Esophagus squamous epithelium (tissue), 4 donors: ENCODE results near the gene C17orf67.

Experiments
- POLR2A ChIP-seq, 4 donors: fragments of 450-650 bp; IDR thresholded peaks; one replicate each; pipeline ENCODE4 v1.6.1; 2017; ENCODE audit warnings: antibody characterized with exemption in 4 of 4, mild to moderate bottlenecking in 4 of 4, moderate library complexity in 3 of 4
- TF ChIP-seq, protein P1 (sequence below), 6 experiments: fragments of 450-650 bp in 4 of 6; fragments of 200-600 bp in 2 of 6; sonication (generic) in 2 of 6; IDR thresholded peaks; one replicate each; pipeline ENCODE4 v1.5.1; 2016 to 2019; ENCODE audit warnings: antibody characterized with exemption in 6 of 6, mild to moderate bottlenecking in 4 of 6, moderate library complexity in 4 of 6

DNA sequence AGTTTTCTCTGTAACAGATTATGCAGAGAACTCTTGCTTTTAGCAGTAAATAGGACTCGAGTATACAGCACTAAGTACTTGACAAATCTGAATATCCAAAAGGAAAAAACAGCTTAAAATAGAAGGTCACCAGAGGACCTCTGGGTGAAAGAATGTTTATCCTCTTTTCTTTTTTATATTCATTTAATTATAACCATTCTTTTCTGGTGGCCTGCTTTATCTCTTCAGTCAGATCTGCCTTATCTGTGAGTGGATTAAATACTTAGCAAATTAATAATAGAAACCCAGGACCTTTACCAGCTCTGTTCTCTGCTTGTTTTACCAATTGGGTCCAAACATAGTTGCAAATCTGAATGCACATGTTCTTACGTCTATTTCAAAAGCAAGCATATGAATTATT lies 8.9 kb upstream of the C17orf67 start:
- TF ChIP-seq, protein P1, sequence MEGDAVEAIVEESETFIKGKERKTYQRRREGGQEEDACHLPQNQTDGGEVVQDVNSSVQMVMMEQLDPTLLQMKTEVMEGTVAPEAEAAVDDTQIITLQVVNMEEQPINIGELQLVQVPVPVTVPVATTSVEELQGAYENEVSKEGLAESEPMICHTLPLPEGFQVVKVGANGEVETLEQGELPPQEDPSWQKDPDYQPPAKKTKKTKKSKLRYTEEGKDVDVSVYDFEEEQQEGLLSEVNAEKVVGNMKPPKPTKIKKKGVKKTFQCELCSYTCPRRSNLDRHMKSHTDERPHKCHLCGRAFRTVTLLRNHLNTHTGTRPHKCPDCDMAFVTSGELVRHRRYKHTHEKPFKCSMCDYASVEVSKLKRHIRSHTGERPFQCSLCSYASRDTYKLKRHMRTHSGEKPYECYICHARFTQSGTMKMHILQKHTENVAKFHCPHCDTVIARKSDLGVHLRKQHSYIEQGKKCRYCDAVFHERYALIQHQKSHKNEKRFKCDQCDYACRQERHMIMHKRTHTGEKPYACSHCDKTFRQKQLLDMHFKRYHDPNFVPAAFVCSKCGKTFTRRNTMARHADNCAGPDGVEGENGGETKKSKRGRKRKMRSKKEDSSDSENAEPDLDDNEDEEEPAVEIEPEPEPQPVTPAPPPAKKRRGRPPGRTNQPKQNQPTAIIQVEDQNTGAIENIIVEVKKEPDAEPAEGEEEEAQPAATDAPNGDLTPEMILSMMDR (IDR thresholded peaks at IDR 0.05): no peak
- TF ChIP-seq POLR2A (IDR thresholded peaks at IDR 0.05): no peak
